ENCODE results near the gene C5orf34.
A peak's percentile ranks its signal among the peaks of the same experiment; 100 is the strongest.
"Not testable (repeated sequence)": the region's sequence is repeated elsewhere in the genome, so short reads cannot be mapped to it uniquely, and the experiment has no call there.

Gene C5orf34, protein sequence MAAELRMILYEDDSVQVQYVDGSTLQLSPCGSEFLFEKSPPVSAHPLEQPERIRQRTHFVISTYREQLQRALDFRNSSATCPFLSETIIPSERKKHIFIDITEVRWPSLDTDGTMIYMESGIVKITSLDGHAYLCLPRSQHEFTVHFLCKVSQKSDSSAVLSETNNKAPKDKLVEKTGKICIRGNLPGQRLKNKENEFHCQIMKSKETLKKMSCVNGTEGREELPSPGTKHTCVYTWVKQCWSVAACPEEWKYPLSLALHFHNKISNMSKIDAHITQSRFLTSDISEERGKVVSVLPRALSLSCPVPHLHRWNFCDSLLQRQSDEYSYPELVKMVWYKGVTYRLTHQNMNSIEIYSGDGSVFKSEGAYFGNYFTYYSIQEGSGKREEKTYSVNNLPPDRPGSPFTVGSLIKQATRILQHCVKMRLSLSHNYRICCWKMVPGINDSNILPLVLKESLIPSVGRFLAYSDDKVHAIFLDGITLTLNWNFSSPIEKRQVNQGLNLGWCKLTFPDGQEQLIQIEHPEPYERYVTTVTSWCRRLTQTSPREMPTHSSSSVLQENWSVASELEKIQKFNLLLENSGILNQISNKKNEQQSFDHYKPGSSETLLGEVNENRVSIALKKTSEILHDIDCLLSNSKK
- 1.9 to 4.1 reads per million in 2 donors for total RNA-seq

DNA sequence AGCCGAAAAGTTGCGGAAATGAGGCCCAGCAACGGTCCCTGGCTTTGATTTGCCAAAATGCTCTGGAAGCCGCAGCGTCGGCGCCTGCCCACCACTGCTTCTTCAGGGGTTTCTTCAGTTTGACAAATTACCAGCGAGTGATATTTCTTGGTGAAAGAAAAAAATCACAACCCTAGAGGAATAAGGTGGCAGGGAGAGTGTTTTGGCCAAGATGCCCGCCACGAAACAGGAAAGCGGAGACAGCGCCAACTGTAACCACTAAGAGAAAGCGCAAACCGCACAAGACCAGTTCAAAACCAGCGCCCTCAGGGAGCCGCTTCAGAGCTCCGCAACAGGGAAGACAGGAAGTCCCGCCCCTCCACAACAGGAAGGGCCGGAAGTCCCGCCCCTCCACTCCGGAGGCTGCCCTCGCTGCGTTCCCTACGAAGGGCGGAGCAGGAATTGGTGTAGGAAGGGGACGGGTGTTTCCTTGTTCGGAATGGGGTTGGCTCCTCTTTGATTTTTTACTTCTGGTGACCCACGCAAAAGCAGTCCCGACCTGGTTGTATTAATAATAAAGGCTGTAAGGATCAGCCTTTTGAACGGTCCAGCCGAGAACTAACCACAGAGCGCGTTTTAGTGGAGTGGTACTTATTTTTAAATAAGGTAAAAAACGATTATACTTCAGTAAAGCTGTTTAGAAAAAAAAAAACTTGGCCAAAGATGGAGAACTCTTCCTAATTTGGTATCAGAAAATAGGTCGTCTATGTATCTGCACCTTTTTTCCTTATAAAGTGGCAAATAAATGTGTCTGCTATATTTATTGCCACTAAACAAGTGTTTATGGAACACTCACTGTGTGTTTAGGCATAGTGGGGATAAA, at the start of gene C5orf34:
TSS of gene C5orf34 (minus strand) at position 333 of the 862 bp plus-strand sequence. CDS start 5,809 bp downstream, outside the sequence.
- DNase-seq, result peak; percentile 87 to 95 (median 91)

DNA sequence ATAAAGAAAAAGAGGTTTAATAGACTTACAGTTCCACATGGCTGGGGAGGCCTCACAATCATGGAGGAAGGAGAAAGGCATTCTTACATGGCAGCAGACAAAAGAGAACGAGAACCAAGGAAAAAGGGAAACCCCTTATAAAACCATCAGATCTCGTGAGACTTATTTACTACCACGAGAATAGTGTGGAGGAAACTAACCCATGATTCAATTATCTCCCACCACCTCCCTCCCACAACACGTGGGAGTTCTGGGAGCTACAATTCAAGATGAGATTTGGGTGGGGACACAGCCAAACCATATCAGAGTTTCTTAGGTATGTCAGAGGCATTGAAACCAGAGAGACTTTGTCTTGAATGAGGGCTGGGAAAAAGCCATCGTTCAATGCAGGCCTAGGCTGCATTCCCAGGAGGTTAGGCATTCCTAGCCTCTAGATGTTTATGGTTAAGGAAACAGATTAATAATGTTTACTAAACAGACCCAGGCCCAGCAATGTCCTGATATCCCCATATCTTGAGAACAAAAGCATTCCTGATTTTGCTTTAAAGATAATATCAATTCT, 49.4 kb upstream of the C5orf34 start:
- DNase-seq, result no peak

DNA sequence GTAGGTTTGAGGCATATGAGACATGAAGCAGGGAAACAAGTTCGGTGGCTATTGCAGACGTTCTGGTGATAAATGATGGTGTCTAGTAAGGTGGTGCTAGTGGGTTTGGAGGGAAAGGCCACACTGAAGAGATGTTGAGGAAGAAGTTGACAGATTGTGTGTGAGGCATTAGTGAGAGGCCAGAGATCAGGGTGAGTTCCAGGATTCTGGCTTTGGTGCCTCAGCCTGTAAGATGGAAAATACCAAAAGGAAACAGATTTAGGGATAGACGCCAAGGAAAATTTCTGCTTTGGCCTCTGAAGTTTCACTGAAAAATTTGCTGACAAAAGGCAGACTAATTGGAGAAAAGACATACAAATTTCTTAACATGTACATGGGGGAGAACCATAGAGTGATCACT, 48.4 kb upstream of the C5orf34 start:
- no peak for DNase-seq

DNA sequence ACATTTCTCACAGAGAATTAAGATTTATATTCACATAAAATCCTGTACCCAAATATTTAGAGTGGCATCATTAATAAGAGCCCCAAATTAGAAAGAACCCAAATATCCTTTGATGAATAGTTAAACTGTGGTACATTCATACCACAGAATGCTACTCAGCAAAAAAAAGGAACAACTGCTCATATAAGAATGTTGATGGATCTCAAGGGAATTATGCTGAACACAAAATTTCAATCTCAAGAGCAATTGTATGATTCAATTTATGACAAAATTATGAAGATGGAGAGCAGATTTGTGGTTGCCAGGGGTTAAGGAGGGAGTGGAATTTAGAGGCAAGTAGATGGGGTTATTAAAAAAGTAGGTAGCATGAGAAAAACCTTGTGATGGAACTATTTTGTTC, 46.4 kb upstream of the C5orf34 start:
- DNase-seq, result no peak

DNA sequence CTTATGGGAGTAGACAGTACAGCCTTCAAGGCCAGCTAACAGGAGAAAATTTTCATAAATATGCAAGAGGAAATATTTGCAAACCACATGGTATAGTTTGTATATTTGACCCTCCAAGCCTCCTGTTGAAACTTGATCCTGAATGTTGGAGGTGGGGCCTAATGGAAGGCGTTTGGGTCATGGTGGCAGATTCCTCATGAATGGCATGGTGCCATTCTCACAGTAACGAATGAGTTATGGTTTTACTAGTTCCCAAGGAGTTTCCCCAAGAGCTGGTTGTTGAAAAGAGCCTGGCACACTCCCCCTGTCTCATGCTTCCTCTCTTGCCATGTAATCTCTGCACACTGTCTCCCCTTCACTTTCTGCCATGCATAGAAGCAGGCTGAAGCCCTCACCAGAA, 45.2 kb upstream of the C5orf34 start:
- no peak for DNase-seq

DNA sequence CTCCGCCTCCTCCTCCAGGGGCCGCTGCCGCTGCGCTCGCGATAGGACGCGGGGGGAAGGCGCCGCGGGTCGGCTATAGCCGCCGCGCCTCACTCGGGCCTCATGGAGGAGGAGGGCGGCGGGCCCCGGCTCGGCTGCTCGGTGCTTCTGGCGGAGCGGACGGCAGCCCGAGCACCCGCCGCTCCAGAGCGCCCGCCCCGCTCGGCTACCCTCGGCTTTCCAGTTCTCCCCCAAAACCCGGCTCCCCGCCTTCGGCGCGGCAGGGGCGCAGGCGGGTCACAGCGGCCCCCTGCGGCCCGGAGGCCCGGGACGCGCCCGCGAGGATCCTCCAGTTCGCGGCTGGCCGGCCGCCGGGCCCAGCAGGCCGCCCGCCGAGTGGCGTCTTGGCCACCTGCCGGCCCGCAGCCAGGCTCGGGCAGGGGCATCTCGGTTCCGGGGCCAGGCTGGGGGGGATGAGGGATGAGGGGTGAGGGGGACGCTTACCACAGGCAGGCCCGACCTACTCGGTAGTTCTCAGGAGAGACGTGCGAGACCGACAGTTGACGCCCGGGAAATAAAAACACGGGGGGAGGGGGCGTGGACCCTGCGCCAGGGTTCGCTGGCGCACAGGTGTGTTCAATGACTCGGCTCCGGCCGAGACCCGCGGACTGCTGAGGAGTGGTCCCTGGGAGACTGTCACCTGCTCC, 42.1 kb upstream of the C5orf34 start, which contains the start of gene PAIP1:
TSS of gene PAIP1 (minus strand) at position 221 of the 686 bp plus-strand sequence. CDS start 231 bp downstream, outside the sequence.
- DNase-seq, result peak; percentile 60 to 90 (median 79)

DNA sequence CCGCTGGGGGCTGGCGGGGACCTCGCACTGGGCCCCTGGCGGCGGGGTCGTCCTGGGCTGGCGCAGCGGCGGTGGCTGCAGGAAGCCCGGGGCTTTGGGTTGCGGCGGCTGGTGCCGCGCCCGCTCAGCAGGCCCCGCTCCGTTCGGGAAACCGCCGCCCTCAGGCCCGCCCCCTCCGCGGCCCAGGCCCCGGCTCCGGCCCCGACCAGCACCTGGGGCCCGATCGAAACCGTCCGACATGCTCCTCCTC, 41.6 kb upstream of the C5orf34 start:
- DNase-seq, result not testable (repeated sequence)

DNA sequence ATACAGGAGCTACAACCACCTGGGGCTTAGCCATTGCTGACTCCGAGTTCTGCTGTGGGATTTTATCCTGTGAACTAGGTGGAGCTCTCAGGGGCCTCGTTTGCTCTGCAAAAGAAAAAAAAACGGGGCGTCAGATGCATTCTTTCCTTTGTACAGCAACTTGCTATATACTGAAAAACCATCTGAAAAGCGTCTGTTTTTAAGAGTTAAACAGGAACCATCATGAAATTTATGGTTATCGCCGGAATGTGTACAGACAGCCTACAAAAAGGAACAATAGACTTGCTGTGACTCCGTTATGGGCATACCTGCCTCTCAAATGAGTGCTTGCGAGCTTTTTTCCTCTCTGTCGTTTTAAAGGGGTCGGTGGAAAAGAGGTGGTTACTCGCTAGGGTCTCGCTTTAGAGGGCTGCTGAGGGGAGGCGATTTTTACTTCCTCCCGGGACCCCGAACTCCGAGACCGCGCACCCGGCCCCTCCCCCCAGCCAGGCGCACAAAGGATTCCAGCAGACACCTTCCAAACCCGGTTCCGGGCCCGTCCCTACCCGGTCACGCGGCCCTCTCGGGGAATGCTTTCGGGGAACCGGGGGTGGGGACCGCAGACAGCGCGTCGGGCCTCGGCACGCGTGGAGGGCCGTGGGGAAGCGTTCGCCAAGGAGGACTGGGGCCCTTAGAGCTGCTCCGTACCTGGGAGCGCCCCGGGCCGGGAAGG, 41.1 kb upstream of the C5orf34 start:
- DNase-seq, result peak; percentile 15 to 52 (median 31)

DNA sequence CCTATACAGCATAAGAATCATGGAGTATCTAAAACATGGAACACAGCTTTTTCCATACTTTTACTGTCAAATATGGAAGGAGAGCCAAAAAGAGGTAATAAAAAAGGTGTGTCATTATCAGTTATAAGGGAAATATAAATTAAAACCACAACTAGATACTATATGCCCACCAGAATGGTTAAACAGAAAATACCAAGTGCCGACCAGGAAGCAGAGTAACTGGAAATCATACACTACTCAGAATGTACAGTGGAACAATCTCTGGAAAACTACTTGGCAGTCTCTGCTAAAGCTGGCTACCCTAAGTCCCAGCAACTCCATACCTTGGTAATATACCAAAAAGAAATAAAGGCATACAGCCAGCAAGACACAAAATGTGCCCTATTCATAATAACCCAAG, 39.5 kb upstream of the C5orf34 start:
- no peak for DNase-seq

DNA sequence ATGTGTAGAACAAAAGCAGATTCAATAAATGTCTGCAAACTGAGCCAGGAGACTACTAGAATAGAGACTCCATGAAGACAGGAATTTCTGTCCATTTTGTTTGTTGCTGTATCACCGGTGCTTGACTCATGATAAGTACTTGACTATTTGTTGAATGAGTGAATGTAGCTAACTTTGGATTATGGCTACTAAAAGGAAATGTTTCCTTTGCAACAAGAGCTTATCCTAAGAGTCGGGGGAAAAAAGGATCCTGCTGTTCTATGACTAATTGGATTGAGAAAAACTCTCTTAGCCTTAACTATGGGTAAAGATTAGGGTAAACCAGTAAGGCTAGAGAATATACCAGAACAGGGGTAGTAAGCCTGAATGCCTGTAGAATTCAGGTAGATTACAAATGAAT, 38.4 kb upstream of the C5orf34 start:
- no peak for DNase-seq

DNA sequence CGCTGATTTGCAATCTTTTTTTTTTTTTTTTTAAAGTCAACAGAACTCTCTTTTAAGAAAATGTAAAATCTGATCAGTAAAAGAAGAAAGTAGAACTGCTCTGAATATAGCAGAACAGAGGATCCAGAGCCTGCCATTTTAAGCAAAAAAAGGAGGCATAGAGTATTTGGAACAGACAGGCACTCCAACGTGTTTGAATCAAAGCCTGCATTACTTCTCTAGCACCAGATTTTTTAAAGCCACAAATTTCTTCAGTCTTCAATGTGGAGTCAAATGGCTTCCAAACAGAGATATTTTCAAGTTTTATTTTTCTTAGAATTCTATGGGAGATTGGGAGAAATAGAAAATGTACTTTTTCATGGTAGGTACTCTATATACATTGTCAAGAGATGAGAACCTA, 36.8 kb upstream of the C5orf34 start:
- no peak for DNase-seq

DNA sequence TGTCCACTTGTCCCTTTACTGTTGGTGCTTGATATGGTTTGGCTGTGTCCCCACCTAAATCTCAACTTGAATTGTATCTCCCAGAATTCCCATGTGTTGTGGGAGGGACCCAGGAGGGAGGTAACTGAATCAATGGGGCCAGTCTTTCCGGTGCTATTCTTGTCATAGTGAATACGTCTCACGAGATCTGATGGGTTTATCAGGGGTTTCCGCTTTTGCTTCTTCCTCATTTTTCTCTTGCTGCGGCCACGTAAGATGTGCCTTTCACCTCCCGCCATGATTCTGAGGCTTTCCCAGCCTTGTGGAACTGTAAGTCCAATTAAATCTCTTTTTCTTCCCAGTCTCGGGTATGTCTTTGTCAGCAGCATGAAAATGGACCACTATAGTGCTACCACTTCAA, 34.3 kb upstream of the C5orf34 start:
- not testable (repeated sequence) for DNase-seq

DNA sequence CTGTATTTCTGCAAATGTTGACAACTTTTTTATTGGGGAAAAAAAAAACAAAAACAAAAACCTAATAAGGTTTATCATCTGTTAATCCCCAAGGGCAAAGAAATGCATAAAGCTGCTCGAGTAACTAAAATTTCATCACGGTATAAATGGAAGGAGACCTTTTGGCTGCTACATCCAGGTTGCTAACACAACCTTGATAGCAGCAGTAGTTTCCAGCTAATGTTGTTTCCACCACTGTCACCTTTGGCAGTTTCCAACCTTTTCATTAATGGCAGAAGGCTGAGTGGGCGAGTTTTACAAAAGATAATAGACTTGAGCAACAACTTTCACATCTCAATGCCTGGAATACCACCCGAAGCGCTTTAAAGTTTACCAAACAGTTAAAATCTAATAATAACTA, 33.4 kb upstream of the C5orf34 start:
- no peak for DNase-seq

DNA sequence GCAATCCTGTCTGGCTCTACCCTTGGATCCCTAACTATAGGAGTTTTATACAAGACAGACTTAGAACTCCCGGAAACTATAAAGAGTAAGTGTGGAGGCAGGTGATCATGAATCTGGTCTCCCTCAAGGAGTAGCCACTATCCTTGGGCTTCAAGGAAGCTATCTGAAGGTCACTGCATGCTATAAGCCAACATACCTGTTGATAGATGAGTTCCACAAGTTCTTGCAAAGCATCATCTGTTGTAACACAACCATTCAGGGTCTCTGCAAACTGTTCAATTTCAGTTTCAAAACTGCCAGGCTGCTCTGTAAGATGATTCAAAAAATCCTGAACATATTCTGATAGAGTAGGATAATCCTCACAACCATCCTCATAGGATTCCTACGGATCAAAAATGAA, 32.6 kb upstream of the C5orf34 start:
- DNase-seq, result no peak

DNA sequence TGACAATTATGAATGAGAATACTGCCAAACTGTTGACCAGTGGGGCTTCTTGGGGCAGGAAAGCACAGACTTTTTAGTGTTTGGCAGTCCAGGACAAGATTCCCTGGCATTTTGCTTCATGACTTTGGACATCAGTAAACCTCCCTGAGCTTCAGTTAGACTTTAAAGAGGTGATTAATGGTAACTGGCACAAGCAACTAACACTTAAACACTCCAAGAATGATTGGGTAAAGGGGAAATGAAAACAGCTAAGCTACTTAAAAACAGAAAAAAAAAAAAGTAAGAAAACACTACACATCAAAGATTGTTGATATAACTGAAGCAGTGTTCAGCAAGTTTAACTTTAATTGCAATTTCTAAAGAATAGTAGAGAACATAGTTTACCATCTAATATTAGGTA, 28.5 kb upstream of the C5orf34 start:
- DNase-seq, result no peak

DNA sequence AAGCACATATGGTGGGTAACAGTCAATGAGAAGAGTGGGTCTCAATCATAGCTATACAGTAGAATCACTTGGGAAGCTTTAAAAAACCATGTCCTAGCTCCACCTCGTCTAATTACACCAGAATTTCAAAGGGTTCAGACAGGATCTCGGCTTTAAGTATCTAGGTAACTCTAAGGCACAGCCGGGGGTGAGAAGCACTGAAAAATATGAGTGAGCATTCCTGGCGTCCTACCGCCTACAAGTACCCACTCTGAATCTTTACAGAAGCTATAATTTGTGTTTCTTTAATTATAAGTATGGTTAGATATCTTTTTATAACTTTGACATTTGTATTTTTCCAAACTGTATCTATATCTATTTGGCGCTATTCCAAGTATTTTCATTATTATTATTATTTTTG, 25.8 kb upstream of the C5orf34 start:
- no peak for DNase-seq

DNA sequence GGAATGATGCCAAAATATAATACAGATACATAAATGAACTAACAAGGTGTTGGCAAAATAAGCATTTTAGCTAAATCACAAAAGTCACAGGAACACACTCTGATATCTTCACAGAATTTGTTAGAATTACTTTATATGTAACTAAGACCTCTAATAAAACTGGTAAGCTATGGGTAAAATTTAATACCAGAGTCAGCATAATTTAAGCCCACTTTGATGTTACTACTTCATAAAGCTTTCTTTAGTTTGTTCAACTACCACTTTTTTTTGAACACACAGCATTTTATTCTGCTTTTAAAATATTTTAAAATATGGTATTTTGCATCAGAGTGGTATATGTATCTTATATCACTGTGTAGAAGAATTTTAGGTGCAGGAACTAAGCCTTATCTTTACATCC, 22.0 kb upstream of the C5orf34 start:
- no peak for DNase-seq

DNA sequence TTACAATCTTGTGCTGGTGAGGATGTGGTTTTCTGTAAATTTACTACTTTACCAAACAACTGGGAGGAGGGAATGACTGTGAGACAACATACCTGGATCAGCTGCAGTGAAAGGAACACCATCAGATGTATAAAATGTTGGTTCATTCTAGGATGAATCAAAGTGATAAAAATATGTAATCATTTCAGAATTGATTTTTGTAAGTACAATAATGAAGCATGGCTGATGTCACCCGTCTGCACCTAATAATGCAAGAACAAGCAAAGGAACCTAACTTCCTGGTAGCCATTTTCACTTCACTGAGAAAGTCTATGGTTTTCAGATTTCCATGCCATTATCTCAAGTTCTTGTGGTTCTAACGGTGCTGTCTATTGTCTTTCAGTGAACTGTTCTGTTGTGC, 18.7 kb upstream of the C5orf34 start:
- peak in 1 of 5 experiments; percentile 42 for DNase-seq

DNA sequence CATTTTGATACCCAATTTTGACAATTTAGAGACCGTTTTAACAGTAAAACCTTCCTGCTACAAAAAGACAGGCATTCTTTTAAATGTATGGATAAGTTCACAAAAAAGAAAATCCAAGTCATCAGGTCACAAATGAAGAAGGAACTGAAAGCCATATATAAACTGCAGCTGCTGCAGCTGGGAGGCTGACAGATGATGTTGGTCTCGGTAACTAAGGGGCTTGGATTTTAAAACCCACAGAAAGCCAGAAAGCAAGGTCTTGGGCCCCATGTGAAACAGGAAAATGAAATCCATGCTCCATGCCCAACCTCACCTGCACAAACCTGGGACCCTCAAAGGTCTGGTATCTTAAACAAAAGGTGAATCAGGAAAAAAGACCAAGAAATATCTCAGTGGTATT, 15.7 kb upstream of the C5orf34 start:
- no peak for DNase-seq

DNA sequence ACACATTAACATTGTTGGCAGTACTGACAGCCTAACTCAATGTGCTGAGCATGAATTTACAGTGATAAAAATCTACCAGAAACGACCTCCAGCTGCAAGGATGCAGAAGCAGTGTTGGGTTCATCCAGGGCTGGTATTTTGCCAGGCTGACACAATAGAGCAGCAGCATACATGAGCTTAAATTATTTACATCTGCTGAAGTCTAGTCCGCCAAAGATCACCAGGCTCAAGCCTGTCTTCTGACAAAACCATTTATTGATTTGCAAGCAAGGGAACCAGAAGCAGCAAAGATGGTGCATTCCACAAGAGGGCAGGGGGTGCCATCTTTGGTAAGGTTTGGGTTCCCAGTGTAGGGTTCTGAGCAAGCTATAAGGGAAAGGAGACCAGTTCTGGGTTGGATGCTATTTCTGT, 8.7 kb upstream of the C5orf34 start:
- no peak for DNase-seq

DNA sequence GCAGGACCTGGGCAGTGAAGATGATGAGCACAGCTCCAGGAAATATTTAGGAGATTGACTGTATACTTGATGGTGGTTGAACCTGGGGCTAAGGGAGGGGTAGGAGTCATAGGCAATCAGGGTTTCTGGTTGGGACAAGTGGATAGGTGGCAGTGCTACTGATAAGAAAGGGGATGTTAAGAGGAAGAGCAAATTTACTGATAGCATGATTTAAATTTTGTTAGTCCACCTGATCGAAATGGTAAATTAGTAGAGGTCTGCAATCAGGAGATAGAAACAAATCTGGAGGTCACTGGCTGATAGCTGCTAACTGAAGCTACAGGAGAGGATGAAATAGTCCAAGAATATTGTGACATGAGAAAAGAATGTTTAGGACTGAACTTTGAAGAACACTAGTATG, 5.7 kb upstream of the C5orf34 start:
- DNase-seq, result no peak

DNA sequence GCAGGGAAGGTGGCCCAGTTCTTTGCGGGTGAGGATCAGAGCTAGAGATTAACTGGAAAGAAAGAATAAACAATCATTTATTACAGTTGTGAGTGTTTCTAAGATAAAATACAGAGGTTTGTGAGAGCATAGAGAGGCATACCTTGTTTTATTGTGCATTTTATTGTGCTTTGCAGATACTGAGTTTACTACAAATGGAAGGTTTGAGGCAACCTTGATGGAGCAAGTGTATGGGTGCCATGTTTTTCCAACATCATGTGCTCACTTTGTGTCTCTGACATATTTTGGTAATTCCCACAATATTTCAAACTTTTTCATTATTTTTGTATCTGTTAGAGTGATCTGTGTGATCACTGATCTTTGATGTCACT, 715 bp upstream of the C5orf34 start:
- DNase-seq, result no peak

All from T-helper 2 cell (primary cell).